CD14-positive monocyte (primary cell): ENCODE results near the gene LMO3. TPM values are rescaled to one million over a fixed set of nuclear protein-coding genes. Genes with fewer than 3 reads are reported as not detected.

Source experiments
- DNase-seq, 3 donors: peaks; one replicate each; pipeline ENCODE4 v3.0.0-alpha.2; 2011 to 2022
- H2AFZ ChIP-seq: 2 replicates; pipeline ENCODE4 v1.6.0; 2012; ENCODE audit warnings: mild to moderate bottlenecking, low read depth, low read length, inconsistent platforms; ENCODE audit not compliant: insufficient read depth, poor library complexity, severe bottlenecking
- H3K27ac ChIP-seq, 2 donors: 1 replicate in 1 of 2; 2 replicates in 1 of 2; pipeline ENCODE4 v1.5.1; 2012 to 2013; ENCODE audit warnings: low read length in 2 of 2, control low read depth in 1 of 2, inconsistent platforms in 1 of 2, low read depth in 1 of 2, mild to moderate bottlenecking in 1 of 2
- H3K27me3 ChIP-seq, 2 donors: one replicate each; pipeline versions ENCODE4 v1.6.0 to v1.6.1; 2011 to 2013; ENCODE audit warnings: low read length in 2 of 2; ENCODE audit not compliant: control insufficient read depth in 2 of 2, insufficient read depth in 2 of 2
- H3K36me3 ChIP-seq, 2 donors: replicated peaks in 1 of 2; 1 replicate in 1 of 2; 2 replicates in 1 of 2; pipeline versions ENCODE4 v1.5.1 to v1.6.1; 2012 to 2013; ENCODE audit warnings: low read length in 2 of 2, control low read depth in 1 of 2, inconsistent platforms in 1 of 2, mild to moderate bottlenecking in 1 of 2; ENCODE audit not compliant: insufficient read depth in 2 of 2, control insufficient read depth in 1 of 2
- H3K4me1 ChIP-seq, 2 donors: 1 replicate in 1 of 2; 2 replicates in 1 of 2; pipeline versions ENCODE4 v1.5.1 to v1.6.1; 2012 to 2013; ENCODE audit warnings: low read length in 2 of 2, control low read depth in 1 of 2, inconsistent platforms in 1 of 2, mild to moderate bottlenecking in 1 of 2, moderate library complexity in 1 of 2; ENCODE audit not compliant: insufficient read depth in 2 of 2, control insufficient read depth in 1 of 2
- H3K4me2 ChIP-seq: replicated peaks from 2 replicates; pipeline ENCODE3; 2012; ENCODE audit warnings: low read length, moderate library complexity, mild to moderate bottlenecking; ENCODE audit not compliant: poor library complexity, severe bottlenecking; ENCODE audit errors: extremely low read depth
- H3K4me3 ChIP-seq, 3 experiments: fragments of 200-600 bp in 1 of 3; sonication (generic) in 1 of 3; replicated peaks in 1 of 3; 1 replicate in 2 of 3; 2 replicates in 1 of 3; pipeline ENCODE4 v1.5.1; 2011 to 2013; ENCODE audit warnings: low read length in 3 of 3, mild to moderate bottlenecking in 3 of 3, control low read depth in 2 of 3, low read depth in 2 of 3, inconsistent platforms in 1 of 3, moderate library complexity in 1 of 3
- H3K79me2 ChIP-seq: 2 replicates; pipeline ENCODE4 v1.6.0; 2012; ENCODE audit warnings: mild to moderate bottlenecking, control low read depth, inconsistent platforms, low read length, moderate library complexity; ENCODE audit not compliant: insufficient read depth
- H3K9ac ChIP-seq: 2 replicates; pipeline ENCODE4 v1.6.0; 2017; ENCODE audit warnings: low read length, mild to moderate bottlenecking; ENCODE audit not compliant: insufficient read depth, poor library complexity, severe bottlenecking
- H3K9me3 ChIP-seq, 2 donors: replicated peaks in 1 of 2; 1 replicate in 1 of 2; 2 replicates in 1 of 2; pipeline versions ENCODE4 v1.5.1 to v1.6.1; 2012 to 2013; ENCODE audit warnings: low read length in 2 of 2, control low read depth in 1 of 2; ENCODE audit not compliant: control insufficient read depth in 1 of 2, insufficient read depth in 1 of 2
- H4K20me1 ChIP-seq: 2 replicates; pipeline ENCODE4 v1.6.0; 2012; ENCODE audit warnings: mild to moderate bottlenecking, low read length, control low read depth, moderate library complexity; ENCODE audit not compliant: insufficient read depth
- H3K27ac Mint-ChIP-seq, 7 donors: one replicate each; pipeline ENCODE4 v1.8.0; 2020; ENCODE audit warnings: mild to moderate bottlenecking in 7 of 7, mixed read lengths in 7 of 7, moderate library complexity in 6 of 7, inconsistent platforms in 2 of 7
- H3K27me3 Mint-ChIP-seq, 3 donors: one replicate each; pipeline ENCODE4 v1.8.0; 2021 to 2022; ENCODE audit warnings: low read depth in 3 of 3, mild to moderate bottlenecking in 3 of 3, mixed read lengths in 3 of 3, moderate library complexity in 3 of 3, inconsistent platforms in 1 of 3
- H3K36me3 Mint-ChIP-seq, 2 donors: one replicate each; pipeline ENCODE4 v1.8.0; 2020; ENCODE audit warnings: mixed read lengths in 2 of 2, inconsistent platforms in 1 of 2, mild to moderate bottlenecking in 1 of 2
- H3K4me1 Mint-ChIP-seq: one replicate; pipeline ENCODE4 v1.8.0; 2020; ENCODE audit warnings: mild to moderate bottlenecking, mixed read lengths
- H3K4me3 Mint-ChIP-seq, 2 donors: one replicate each; pipeline ENCODE4 v1.8.0; 2020; ENCODE audit warnings: mild to moderate bottlenecking in 2 of 2, mixed read lengths in 2 of 2, moderate library complexity in 1 of 2
- H3K9me3 Mint-ChIP-seq, 7 donors: one replicate each; pipeline ENCODE4 v1.8.0; 2020 to 2022; ENCODE audit warnings: mixed read lengths in 7 of 7, mild to moderate bottlenecking in 6 of 7, moderate library complexity in 6 of 7, inconsistent platforms in 2 of 7
- CTCF ChIP-seq: fragments of 200-600 bp; IDR thresholded peaks from one replicate; pipeline ENCODE4 v1.8.0; 2022; ENCODE audit warnings: antibody characterized with exemption, mild to moderate bottlenecking
- WGBS: methylation state at CpG from one replicate; pipeline ENCODE4 v1.1.5; 2013; ENCODE audit warnings: missing lambda C conversion rate; ENCODE audit not compliant: insufficient coverage; 5-methylcytosine and 5-hydroxymethylcytosine counted together
- intact Hi-C, 2 donors: fragments of 100-400 bp; cut with micrococcal nuclease; formaldehyde crosslinking; loops; one replicate each; pipeline versions ENCODE4 v1.15.0 to v1.15.1; 2023
- polyA plus RNA-seq, 3 donors: library from polyadenylated mRNA; depleted of rRNA in 1 of 3; unstranded in 2 of 3; stranded (reverse) in 1 of 3; fragments of 300-500 nt in 2 of 3; fragments of >200 nt in 1 of 3; fragmentation: Illumina TruSeq in 2 of 3; gene quantifications; 1 replicate in 2 of 3; 2 replicates in 1 of 3; pipeline ENCODE4 v1.2.3, GENCODE V29; 2012 to 2021

Gene LMO3
- polyA plus RNA-seq, 3 donors: not detected

DNA sequence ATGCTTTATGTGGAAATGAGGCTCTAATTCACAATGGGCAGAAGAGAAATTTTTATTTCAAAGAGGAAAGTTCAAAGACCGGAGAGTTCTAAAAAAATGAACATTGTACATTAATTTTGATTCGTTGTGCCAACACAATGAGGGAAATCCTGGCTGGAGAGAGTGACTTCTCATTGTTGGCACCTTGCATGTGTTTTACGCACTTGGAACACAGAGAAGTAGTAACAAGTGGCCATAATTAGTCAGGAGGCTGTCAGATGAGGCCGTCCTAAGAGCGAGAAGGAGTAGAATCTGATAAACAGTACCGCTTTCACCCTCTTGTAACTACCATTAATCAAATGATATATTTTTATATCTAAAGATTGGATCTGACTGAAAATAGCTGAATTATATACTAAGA is 6.9 kb downstream of the LMO3 start:
- H4K20me1 ChIP-seq: no peaks in the 10 kb centered on the region
- no peak overlapping the region for H3K9ac ChIP-seq
- no peak overlapping the region for H3K4me3 Mint-ChIP-seq
- peaks cover 7 to 20% (median 15%) of the 10 kb centered on the region in 3 donors for H3K27me3 Mint-ChIP-seq
- no CpG with 5 or more reads among the region's 6 CpGs for WGBS
- TF ChIP-seq CTCF: no peak
- no peaks in the 10 kb centered on the region for H3K36me3 Mint-ChIP-seq
- peak overlapping the region in 1 of 7 donors; percentile 31 for H3K27ac Mint-ChIP-seq
- no peak overlapping the region for H3K27ac ChIP-seq
- no peak for DNase-seq
- H3K4me1 Mint-ChIP-seq: no peaks in the 10 kb centered on the region
- H3K79me2 ChIP-seq: no peaks in the 10 kb centered on the region
- no peak overlapping the region for H2AFZ ChIP-seq
- peaks cover 8 to 18% of the 10 kb centered on the region in 2 donors for H3K27me3 ChIP-seq
- H3K36me3 ChIP-seq: no peaks in the 10 kb centered on the region
- no peak overlapping the region for H3K4me2 ChIP-seq
- peaks cover 0 to 1% (median 0%) of the 10 kb centered on the region in 7 donors for H3K9me3 Mint-ChIP-seq
- no peaks in the 10 kb centered on the region for H3K4me1 ChIP-seq
- intact Hi-C loops: no loop called here
- no peak overlapping the region for H3K4me3 ChIP-seq
- H3K9me3 ChIP-seq: no peaks in the 10 kb centered on the region

- peaks cover 0 to 3% (median 0%) of the 10 kb centered on the region in 7 donors for H3K9me3 Mint-ChIP-seq
- Histone ChIP-seq H3K9me3 (no peaks in the 10 kb centered on the region), H3K4me1 (no peaks in the 10 kb centered on the region), H3K4me2 (no peak overlapping the region), H3K27me3 (peaks cover 2 to 3% of the 10 kb centered on the region in 2 donors), H3K9ac (no peak overlapping the region), H3K36me3 (no peaks in the 10 kb centered on the region), H3K27ac (no peak overlapping the region), H3K79me2 (no peaks in the 10 kb centered on the region), H4K20me1 (no peaks in the 10 kb centered on the region), H3K4me3 (no peak overlapping the region), H2AFZ (no peak overlapping the region)
- no peak overlapping the region for H3K4me3 Mint-ChIP-seq
- no peak for DNase-seq
- no peak overlapping the region for H3K27ac Mint-ChIP-seq
- intact Hi-C loops: no loop called here
- no peaks in the 10 kb centered on the region for H3K36me3 Mint-ChIP-seq
- no peak for TF ChIP-seq CTCF
- no peaks in the 10 kb centered on the region for H3K4me1 Mint-ChIP-seq
- H3K27me3 Mint-ChIP-seq: peaks cover 3 to 4% (median 4%) of the 10 kb centered on the region in 3 donors
Measured at GRCh38 chr12:16594797-16595196, 11.2 kb downstream of the LMO3 start.
